ENCODE measurements around the gene SCAF11. TPM values are rescaled to one million over a fixed set of nuclear protein-coding genes. Genes with fewer than 3 reads are reported as not detected.

The SCAF11 gene
- total and polyA plus RNA-seq, 8 donors: 17.4 to 246 (median 97.6) TPM

DNA sequence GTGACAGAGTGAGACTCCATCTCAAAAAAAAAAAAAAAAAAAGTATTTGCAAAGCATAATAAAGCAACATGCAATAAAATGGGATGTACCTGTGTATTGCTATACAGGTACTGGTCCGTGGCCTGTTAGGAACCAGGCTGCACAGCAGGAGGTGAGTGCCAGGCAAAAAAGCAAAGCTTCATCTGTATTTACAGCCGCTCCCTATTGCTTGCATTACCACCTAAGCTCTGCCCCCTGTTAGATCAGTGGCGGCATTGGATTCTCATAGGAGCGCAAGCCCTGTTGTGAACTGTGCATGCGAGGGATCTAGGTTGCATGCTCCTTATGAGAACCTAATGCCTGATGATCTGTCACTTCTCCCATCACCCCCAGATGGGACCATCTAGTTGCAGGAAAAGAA lies 113.3 kb downstream of the SCAF11 start:
- no peaks in the 10 kb centered on the region for H3K9me3 ChIP-seq
- TF ChIP-seq EP300 (IDR thresholded peaks at IDR 0.05): no peak
- no peaks in the 10 kb centered on the region for H3K27me3 ChIP-seq
- no peak for DNase-seq
- peaks cover 16 to 61% (median 56%) of the 10 kb centered on the region in 4 donors for H3K36me3 ChIP-seq
- H3K27ac ChIP-seq: no peak overlapping the region
- intact Hi-C loops (cut with DNase I; ENCODE audit: low total_unique reads): no loop called here
- H3K4me1 ChIP-seq: peaks cover 7 to 28% (median 20%) of the 10 kb centered on the region in 4 donors
- no peak overlapping the region for H3K4me3 ChIP-seq
- WGBS, 5 donors: 95 to 100% (median 99%) methylated on average over 5 of the region's 5 CpGs

DNA sequence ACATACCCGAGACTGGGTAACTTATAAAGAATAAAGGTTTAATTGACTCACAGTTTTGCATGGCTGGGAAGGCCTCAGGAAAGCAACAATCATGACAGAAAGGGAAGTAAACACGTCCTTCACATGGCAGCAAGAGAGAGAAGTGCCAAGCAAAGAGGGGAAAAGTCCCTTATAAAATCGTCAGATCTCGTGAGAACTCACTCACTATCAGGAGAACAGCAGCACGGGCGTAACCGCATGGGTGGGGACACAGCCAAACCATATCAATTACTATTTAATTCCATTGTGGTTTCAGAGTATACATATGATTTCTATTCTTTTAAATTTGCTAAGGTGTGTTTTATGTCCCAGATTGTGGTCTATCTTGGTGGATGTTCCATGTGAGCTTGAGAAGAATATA lies 117.9 kb downstream of the SCAF11 start:
- no peaks in the 10 kb centered on the region for H3K9me3 ChIP-seq
- peaks cover 16 to 82% (median 73%) of the 10 kb centered on the region in 4 donors for H3K36me3 ChIP-seq
- intact Hi-C loops (cut with DNase I; ENCODE audit: low total_unique reads): no loop called here
- no peaks in the 10 kb centered on the region for H3K4me1 ChIP-seq
- no peak for DNase-seq
- no peaks in the 10 kb centered on the region for H3K27me3 ChIP-seq
- H3K4me3 ChIP-seq: no peak overlapping the region
- 80 to 86% (median 83%) methylated on average over 7 of the region's 7 CpGs for WGBS, 5 donors
- TF ChIP-seq EP300 (IDR thresholded peaks at IDR 0.05): no peak
- no peak overlapping the region for H3K27ac ChIP-seq

Small RNA genes within 50 kb of the gene (small RNA-seq; reads per million reads assigned to genes)
- gene RN7SL246P: 0 reads per million in 4 donors
